Measurements from ENCODE around the gene CAMK2B. TPM values are rescaled to one million over a fixed set of nuclear protein-coding genes. Genes with fewer than 3 reads are reported as not detected.
A peak's percentile ranks its signal among the peaks of the same experiment; 100 is the strongest.

The CAMK2B gene
- total and polyA plus RNA-seq, 2 experiments from 2014 or later: not detected

DNA sequence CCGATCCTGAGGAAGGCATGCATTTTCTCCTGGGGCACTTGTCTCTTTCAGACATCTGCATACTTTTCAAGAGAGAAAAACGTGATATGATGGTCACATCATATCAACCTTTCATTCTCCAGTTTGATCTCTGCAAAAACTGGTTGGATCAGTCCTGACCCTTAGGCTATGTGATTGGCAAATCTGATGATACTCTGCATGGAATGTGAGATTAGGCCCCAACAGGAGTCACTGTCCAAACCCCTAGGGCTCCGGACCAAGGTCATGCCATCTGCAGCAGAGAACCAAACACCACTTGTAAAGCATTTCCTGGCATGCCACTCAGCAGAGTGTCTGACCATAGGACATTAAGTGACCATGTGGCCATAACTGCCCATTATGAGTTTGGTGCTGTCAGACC is 144.8 kb downstream of the CAMK2B start:
- H3K27ac Mint-ChIP-seq: no peak overlapping the region
- ATAC-seq: no peak
- H4K20me1 ChIP-seq (replicated peaks; ENCODE audit: insufficient read depth): no peaks in the 10 kb centered on the region
- no peaks in the 10 kb centered on the region for H3F3A ChIP-seq (replicated peaks; ENCODE audit: low read depth)
- 0 out of 2 replicates have a peak, but pooled peaks cover 12% of the 10 kb centered on the region for H3K9me2 ChIP-seq (ENCODE audit: insufficient read depth)
- no peak overlapping the region for H3K4me3 Mint-ChIP-seq
- H3K27me3 ChIP-seq (ENCODE audit: insufficient read depth): no peaks in the 10 kb centered on the region
- H2AFZ ChIP-seq: no peak overlapping the region
- peaks cover 13% of the 10 kb centered on the region for H3K9me3 Mint-ChIP-seq
- H3K27me3 Mint-ChIP-seq (ENCODE audit: insufficient read depth, low read depth, poor library complexity): peaks cover 13% of the 10 kb centered on the region
- H3K4me1 Mint-ChIP-seq: peaks cover 12% of the 10 kb centered on the region; the same call in 2 of the 3 replicates
- no peak for TF ChIP-seq EZH2 (IDR thresholded peaks at IDR 0.05; ENCODE audit: low read depth, unreplicated experiment)
- TF ChIP-seq NANOG (IDR thresholded peaks at IDR 0.05; ENCODE audit: borderline replicate concordance): no peak
- TF ChIP-seq, protein P1, sequence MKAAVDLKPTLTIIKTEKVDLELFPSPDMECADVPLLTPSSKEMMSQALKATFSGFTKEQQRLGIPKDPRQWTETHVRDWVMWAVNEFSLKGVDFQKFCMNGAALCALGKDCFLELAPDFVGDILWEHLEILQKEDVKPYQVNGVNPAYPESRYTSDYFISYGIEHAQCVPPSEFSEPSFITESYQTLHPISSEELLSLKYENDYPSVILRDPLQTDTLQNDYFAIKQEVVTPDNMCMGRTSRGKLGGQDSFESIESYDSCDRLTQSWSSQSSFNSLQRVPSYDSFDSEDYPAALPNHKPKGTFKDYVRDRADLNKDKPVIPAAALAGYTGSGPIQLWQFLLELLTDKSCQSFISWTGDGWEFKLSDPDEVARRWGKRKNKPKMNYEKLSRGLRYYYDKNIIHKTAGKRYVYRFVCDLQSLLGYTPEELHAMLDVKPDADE (IDR thresholded peaks at IDR 0.05): no peak
- no peak for TF ChIP-seq ZNF114 (CRISPR knock-in tag; IDR thresholded peaks at IDR 0.05)
- H3K79me2 ChIP-seq (replicated peaks; ENCODE audit: insufficient read depth): no peaks in the 10 kb centered on the region
- no peak for DNase-seq (ENCODE audit: low spot score)
- no peaks in the 10 kb centered on the region for H3K36me3 Mint-ChIP-seq (ENCODE audit: low read depth)
- H3K4me3 ChIP-seq: no peak overlapping the region
- H3K36me3 ChIP-seq (ENCODE audit: insufficient read depth): no peaks in the 10 kb centered on the region
- H3K4me2 ChIP-seq: no peak overlapping the region
- H3K27ac ChIP-seq (ENCODE audit: low read depth): no peak overlapping the region
- H3K4me1 ChIP-seq (ENCODE audit: insufficient read depth): no peaks in the 10 kb centered on the region

- Histone ChIP-seq H3K27me3 (ENCODE audit: insufficient read depth) (no peaks in the 10 kb centered on the region), H3K9me2 (ENCODE audit: insufficient read depth) (0 out of 2 replicates have a peak, but pooled peaks cover 12% of the 10 kb centered on the region), H3K4me1 (ENCODE audit: insufficient read depth) (no peaks in the 10 kb centered on the region), H3K79me2 (replicated peaks; ENCODE audit: insufficient read depth) (no peaks in the 10 kb centered on the region), H3K4me2 (no peak overlapping the region), H4K20me1 (replicated peaks; ENCODE audit: insufficient read depth) (no peaks in the 10 kb centered on the region), H3K36me3 (ENCODE audit: insufficient read depth) (no peaks in the 10 kb centered on the region), H3F3A (replicated peaks; ENCODE audit: low read depth) (no peaks in the 10 kb centered on the region), H3K27ac (ENCODE audit: low read depth) (no peak overlapping the region), H2AFZ (peak overlapping the region; percentile 43; the same call in 1 of the 2 replicates), H3K4me3 (no peak overlapping the region)
- H3K27ac Mint-ChIP-seq: no peak overlapping the region
- TF ChIP-seq STAT1 (IDR thresholded peaks at IDR 0.05; ENCODE audit: unreplicated experiment): no peak
- peaks cover 6% of the 10 kb centered on the region for H3K27me3 Mint-ChIP-seq (ENCODE audit: insufficient read depth, low read depth, poor library complexity)
- peak; percentile 55 for ATAC-seq
- H3K36me3 Mint-ChIP-seq (ENCODE audit: low read depth): no peaks in the 10 kb centered on the region
- H3K4me1 Mint-ChIP-seq: peaks cover 10% of the 10 kb centered on the region; the same call in 2 of the 3 replicates
- no peak overlapping the region for H3K4me3 Mint-ChIP-seq
- DNase-seq (ENCODE audit: low spot score): no peak
- H3K9me3 Mint-ChIP-seq: peaks cover 7% of the 10 kb centered on the region; the same call in 2 of the 3 replicates
Observed at GRCh38 chr7:44177570-44178131, 147.7 kb downstream of the CAMK2B start.

GRCh38 chr7:44176486-44176885 is 148.9 kb downstream of the CAMK2B start:
- no peak for DNase-seq (ENCODE audit: low spot score)
- Histone ChIP-seq H3K27me3 (ENCODE audit: insufficient read depth) (no peaks in the 10 kb centered on the region), H3K36me3 (ENCODE audit: insufficient read depth) (no peaks in the 10 kb centered on the region), H3K27ac (ENCODE audit: low read depth) (no peak overlapping the region), H4K20me1 (replicated peaks; ENCODE audit: insufficient read depth) (no peaks in the 10 kb centered on the region), H3K4me3 (no peak overlapping the region), H3K79me2 (replicated peaks; ENCODE audit: insufficient read depth) (no peaks in the 10 kb centered on the region), H2AFZ (no peak overlapping the region), H3K9me2 (ENCODE audit: insufficient read depth) (0 out of 2 replicates have a peak, but pooled peaks cover 4% of the 10 kb centered on the region), H3F3A (replicated peaks; ENCODE audit: low read depth) (no peaks in the 10 kb centered on the region), H3K4me2 (no peak overlapping the region), H3K4me1 (ENCODE audit: insufficient read depth) (no peaks in the 10 kb centered on the region)
- Mint-ChIP-seq H3K36me3 (ENCODE audit: low read depth) (no peaks in the 10 kb centered on the region), H3K4me1 (peaks cover 10% of the 10 kb centered on the region; the same call in 2 of the 3 replicates), H3K9me3 (no peaks in the 10 kb centered on the region), H3K27me3 (ENCODE audit: insufficient read depth, low read depth, poor library complexity) (peaks cover 8% of the 10 kb centered on the region), H3K4me3 (no peak overlapping the region), H3K27ac (no peak overlapping the region)
- ATAC-seq: no peak
- TF ChIP-seq REST (IDR thresholded peaks at IDR 0.05; ENCODE audit: unreplicated experiment) (no peak), EZH2 (IDR thresholded peaks at IDR 0.05; ENCODE audit: low read depth, unreplicated experiment) (no peak), ZNF331 (CRISPR knock-in tag; IDR thresholded peaks at IDR 0.05; ENCODE audit: low read depth) (no peak), POLR2AphosphoS5 (IDR thresholded peaks at IDR 0.05; ENCODE audit: low read depth) (no peak), EZH2phosphoT487 (IDR thresholded peaks at IDR 0.05; ENCODE audit: unreplicated experiment) (no peak), JUNB (IDR thresholded peaks at IDR 0.05; ENCODE audit: unreplicated experiment) (no peak)
- TF ChIP-seq, protein P2, sequence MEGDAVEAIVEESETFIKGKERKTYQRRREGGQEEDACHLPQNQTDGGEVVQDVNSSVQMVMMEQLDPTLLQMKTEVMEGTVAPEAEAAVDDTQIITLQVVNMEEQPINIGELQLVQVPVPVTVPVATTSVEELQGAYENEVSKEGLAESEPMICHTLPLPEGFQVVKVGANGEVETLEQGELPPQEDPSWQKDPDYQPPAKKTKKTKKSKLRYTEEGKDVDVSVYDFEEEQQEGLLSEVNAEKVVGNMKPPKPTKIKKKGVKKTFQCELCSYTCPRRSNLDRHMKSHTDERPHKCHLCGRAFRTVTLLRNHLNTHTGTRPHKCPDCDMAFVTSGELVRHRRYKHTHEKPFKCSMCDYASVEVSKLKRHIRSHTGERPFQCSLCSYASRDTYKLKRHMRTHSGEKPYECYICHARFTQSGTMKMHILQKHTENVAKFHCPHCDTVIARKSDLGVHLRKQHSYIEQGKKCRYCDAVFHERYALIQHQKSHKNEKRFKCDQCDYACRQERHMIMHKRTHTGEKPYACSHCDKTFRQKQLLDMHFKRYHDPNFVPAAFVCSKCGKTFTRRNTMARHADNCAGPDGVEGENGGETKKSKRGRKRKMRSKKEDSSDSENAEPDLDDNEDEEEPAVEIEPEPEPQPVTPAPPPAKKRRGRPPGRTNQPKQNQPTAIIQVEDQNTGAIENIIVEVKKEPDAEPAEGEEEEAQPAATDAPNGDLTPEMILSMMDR (conservative IDR thresholded peaks at IDR 0.05; ENCODE audit: low read depth in 2 of 2): no peak
- TF ChIP-seq, protein P1 (IDR thresholded peaks at IDR 0.05): no peak

All from GM23338 (cell line).